B cell (primary cell): ENCODE measurements around the gene ZNF286A. TPM values are rescaled to one million over a fixed set of nuclear protein-coding genes. Genes with fewer than 3 reads are reported as not detected.
"Not testable (repeated sequence)": the region's sequence is repeated elsewhere in the genome, so short reads cannot be mapped to it uniquely, and the experiment has no call there.

Source experiments
- ATAC-seq: fragments of 200-7000 bp; cut with Tn5 transposase; one replicate; pipeline ENCODE4 v1.10.0; 2021; ENCODE audit warnings: low read depth, mild to moderate bottlenecking, moderate number of reproducible peaks, moderate library complexity
- CTCF ChIA-PET: fragments of 350-600 bp; sonication (Branson Sonifier 250); formaldehyde crosslinking; loops from one replicate; lab custom pipeline; 2021; ENCODE audit warnings: antibody characterized with exemption, inconsistent platforms; lab: Charles Lee
- POLR2A ChIA-PET: fragments of 350-600 bp; sonication (Branson Sonifier 250); formaldehyde crosslinking; loops from one replicate; lab custom pipeline; 2021; ENCODE audit warnings: antibody characterized with exemption; lab: Charles Lee
- DNase-seq: peaks from one replicate; pipeline ENCODE4 v3.0.0; 2013
- H2AFZ ChIP-seq: 2 replicates; pipeline ENCODE4 v1.6.1; 2012; ENCODE audit warnings: mild to moderate bottlenecking, low read depth, low read length; ENCODE audit not compliant: insufficient read depth, poor library complexity, severe bottlenecking
- H3K27ac ChIP-seq, 2 donors: 1 replicate in 1 of 2; 2 replicates in 1 of 2; pipeline ENCODE4 v1.5.1; 2012 to 2013; ENCODE audit warnings: low read length in 2 of 2, mild to moderate bottlenecking in 2 of 2, moderate library complexity in 1 of 2
- H3K27me3 ChIP-seq, 4 experiments: fragments of 200-600 bp in 1 of 4; sonication (generic) in 1 of 4; replicated peaks in 1 of 4; 1 replicate in 2 of 4; 2 replicates in 2 of 4; pipeline versions ENCODE4 v1.6.1 to v1.7.0; 2013 to 2016; ENCODE audit warnings: low read length in 3 of 4, mild to moderate bottlenecking in 2 of 4, mixed read lengths in 1 of 4, moderate library complexity in 1 of 4; ENCODE audit not compliant: insufficient read depth in 4 of 4, control insufficient read depth in 3 of 4; ENCODE audit errors: control extremely low read depth in 1 of 4
- H3K36me3 ChIP-seq, 2 experiments: replicated peaks in 1 of 2; 1 replicate in 1 of 2; 2 replicates in 1 of 2; pipeline versions ENCODE4 v1.6.1 to v1.7.1; 2013; ENCODE audit warnings: low read length in 1 of 2; ENCODE audit not compliant: insufficient read depth in 2 of 2, control insufficient read depth in 1 of 2; ENCODE audit errors: control extremely low read depth in 1 of 2, extremely low read depth in 1 of 2
- H3K4me1 ChIP-seq, 2 donors: fragments of 200-600 bp in 1 of 2; sonication (generic) in 1 of 2; 1 replicate in 1 of 2; 2 replicates in 1 of 2; pipeline versions ENCODE4 v1.5.1 to v1.6.1; 2013 to 2017; ENCODE audit warnings: low read length in 2 of 2; ENCODE audit not compliant: control insufficient read depth in 2 of 2, insufficient read depth in 2 of 2
- H3K4me2 ChIP-seq: replicated peaks from 2 replicates; pipeline ENCODE3; 2012; ENCODE audit warnings: mild to moderate bottlenecking, low read depth, low read length; ENCODE audit not compliant: poor library complexity, severe bottlenecking
- H3K4me3 ChIP-seq, 5 experiments: fragments of 200-600 bp in 1 of 5; sonication (generic) in 1 of 5; 1 replicate in 3 of 5; 2 replicates in 2 of 5; pipeline versions ENCODE4 v1.5.1 to v1.7.0; 2011 to 2016; ENCODE audit warnings: low read length in 4 of 5, mild to moderate bottlenecking in 4 of 5, low read depth in 2 of 5, control low read depth in 1 of 5, moderate library complexity in 1 of 5; ENCODE audit not compliant: insufficient read depth in 1 of 5; ENCODE audit errors: control extremely low read depth in 1 of 5, extremely low read depth in 1 of 5
- H3K79me2 ChIP-seq: fragments of 200-600 bp; sonication (generic); one replicate; pipeline ENCODE4 v1.6.0; 2016; ENCODE audit warnings: low read length; ENCODE audit not compliant: control insufficient read depth, insufficient read depth
- H3K9ac ChIP-seq: fragments of 200-600 bp; sonication (generic); 2 replicates; pipeline ENCODE4 v1.6.1; 2017; ENCODE audit warnings: mild to moderate bottlenecking, low read length, moderate library complexity
- H3K9me3 ChIP-seq, 3 donors: one replicate each; pipeline versions ENCODE4 v1.6.1 to v1.7.1; 2013; ENCODE audit warnings: low read length in 2 of 3; ENCODE audit not compliant: control insufficient read depth in 2 of 3, insufficient read depth in 1 of 3; ENCODE audit errors: control extremely low read depth in 1 of 3
- H4K20me1 ChIP-seq: 2 replicates; pipeline ENCODE4 v1.6.0; 2012; ENCODE audit warnings: mild to moderate bottlenecking, low read length; ENCODE audit not compliant: insufficient read depth, control insufficient read depth, poor library complexity, severe bottlenecking
- H3K27ac Mint-ChIP-seq: one replicate; pipeline ENCODE4 v1.8.0; 2021; ENCODE audit warnings: mixed read lengths
- H3K27me3 Mint-ChIP-seq: one replicate; pipeline ENCODE4 v1.8.0; 2021; ENCODE audit warnings: mixed read lengths
- H3K4me1 Mint-ChIP-seq: one replicate; pipeline ENCODE4 v1.8.0; 2021; ENCODE audit warnings: mixed read lengths
- H3K4me3 Mint-ChIP-seq: one replicate; pipeline ENCODE4 v1.8.0; 2021; ENCODE audit warnings: mixed read lengths
- H3K9me3 Mint-ChIP-seq: one replicate; pipeline ENCODE4 v1.8.0; 2022; ENCODE audit warnings: mixed read lengths; ENCODE audit not compliant: insufficient read depth
- WGBS: methylation state at CpG from one replicate; pipeline ENCODE4 v1.1.5; 2013; ENCODE audit warnings: missing lambda C conversion rate; ENCODE audit not compliant: insufficient coverage; 5-methylcytosine and 5-hydroxymethylcytosine counted together
- intact Hi-C: fragments of 100-400 bp; cut with micrococcal nuclease; formaldehyde crosslinking; loops from one replicate; pipeline ENCODE4 v1.10.0; 2022
- polyA plus RNA-seq: library from polyadenylated mRNA; depleted of rRNA; stranded (reverse); fragments of >200 nt; gene quantifications from 2 replicates; pipeline ENCODE4 v1.2.3, GENCODE V29; 2012
- small RNA-seq: library from RNA; depleted of rRNA; stranded (forward); fragments of <200 nt; gene quantifications from one replicate; pipeline ENCODE3, GENCODE V24; 2012; ENCODE audit warnings: low replicate concordance, low read depth; ENCODE audit not compliant: insufficient read length
- total RNA-seq, 2 donors: library from RNA; stranded (reverse); fragments of 120-200 nt in 1 of 2; gene quantifications; 1 replicate in 1 of 2; 2 replicates in 1 of 2; pipeline versions ENCODE4 v1.2.3 to v1.2.4, GENCODE V29; 2013 to 2022

ZNF286A gene
- total and polyA plus RNA-seq, 2 donors (not counting 1 experiment from before 2014, with no cell fraction given), result 7.0 to 30.4 TPM

DNA sequence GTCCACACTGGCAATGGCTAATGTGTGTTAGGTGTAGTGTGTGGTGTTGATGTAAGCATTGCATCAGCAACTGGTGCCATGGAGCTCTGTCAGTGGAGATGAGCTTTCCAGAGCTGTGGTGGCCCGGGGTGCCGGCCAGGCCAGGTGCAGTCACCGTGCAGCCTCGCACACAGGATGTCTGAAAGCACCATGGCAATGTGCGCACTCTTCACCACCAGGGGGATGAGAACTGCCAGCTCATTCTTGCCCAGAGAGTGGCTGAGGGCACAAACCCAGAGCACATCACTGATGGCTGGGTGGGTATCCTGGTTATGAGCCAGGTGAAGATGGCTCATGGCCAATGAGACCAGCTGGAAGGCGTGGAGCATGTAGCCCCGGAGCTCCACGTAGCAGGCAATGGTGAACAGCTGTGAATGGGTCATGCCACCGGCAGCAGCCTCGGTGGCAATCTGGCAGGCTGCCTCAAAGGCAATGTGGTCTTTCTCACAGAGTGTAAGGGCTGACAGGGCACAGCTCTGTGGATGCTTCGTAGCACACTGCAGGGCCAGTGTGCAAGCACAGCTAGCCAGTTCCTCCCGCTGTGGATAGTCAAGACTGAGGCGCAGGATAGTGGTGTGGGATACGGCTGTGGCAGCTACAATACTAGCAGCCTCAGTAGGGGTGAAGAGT is 69.4 kb downstream of the ZNF286A start:
- H3K4me1 ChIP-seq, H3K36me3 ChIP-seq, POLR2A ChIA-PET, H3K4me3 ChIP-seq, H3K9ac ChIP-seq, H3K27ac Mint-ChIP-seq, H4K20me1 ChIP-seq, H3K4me2 ChIP-seq, DNase-seq, H3K4me1 Mint-ChIP-seq, H3K9me3 ChIP-seq, H3K79me2 ChIP-seq, CTCF ChIA-PET, H3K27me3 Mint-ChIP-seq, H3K27me3 ChIP-seq, intact Hi-C loops, H3K4me3 Mint-ChIP-seq, H3K9me3 Mint-ChIP-seq, H3K27ac ChIP-seq, H2AFZ ChIP-seq: not testable (repeated sequence)
- peak; percentile 36 for ATAC-seq
- 96% methylated on average over 4 of the region's 14 CpGs for WGBS

Small RNA genes lying within 50 kb of the gene (small RNA-seq; reads per million reads assigned to genes)
- gene ZNF29P, result not detected

Other genes starting within 250 kb of the ZNF286A start
- gene CDRT4, start 232.1 kb upstream of the ZNF286A start, total RNA-seq, result 10.5 and 11.6 TPM in 2 replicates
- gene CDRT4, start 232.1 kb upstream of the ZNF286A start, polyA plus RNA-seq, result 2.1 and 23.0 TPM in 2 replicates
- gene TVP23C, start 136.3 kb upstream of the ZNF286A start, total RNA-seq, result 30.9 and 35.9 TPM in 2 replicates
- 6.4 and 8.6 TPM in 2 replicates for gene TVP23C, start 136.3 kb upstream of the ZNF286A start, polyA plus RNA-seq
- gene FBXW10B, start 80.0 kb upstream of the ZNF286A start, total RNA-seq, result 0.32 and 0.76 TPM in 2 replicates
- gene FBXW10B, start 80.0 kb upstream of the ZNF286A start, polyA plus RNA-seq, result 0.07 and 0.10 TPM in 2 replicates
- 7.8 and 11.1 TPM in 2 replicates for gene TRIM16, start 15.4 kb upstream of the ZNF286A start, total RNA-seq
- 5.4 and 5.6 TPM in 2 replicates for gene TRIM16, start 15.4 kb upstream of the ZNF286A start, polyA plus RNA-seq
- 0.46 TPM in 1 of 2 replicates, not detected in the other for gene TBC1D26, start 32.5 kb downstream of the ZNF286A start, total RNA-seq
- 0.04 and 0.13 TPM in 2 replicates for gene TBC1D26, start 32.5 kb downstream of the ZNF286A start, polyA plus RNA-seq
- not detected in 2 replicates for gene ADORA2B, start 245.4 kb downstream of the ZNF286A start, total RNA-seq
- gene ADORA2B, start 245.4 kb downstream of the ZNF286A start, polyA plus RNA-seq, result not detected in 2 replicates